Fibroblast of pulmonary artery (primary cell): Measurements from ENCODE around the gene CNTD1.
"Not testable (repeated sequence)": the region's sequence is repeated elsewhere in the genome, so short reads cannot be mapped to it uniquely, and the experiment has no call there.

Experiments
- DNase-seq: peaks from one replicate; pipeline ENCODE4 v3.0.0-alpha.2; 2010; ENCODE audit warnings: low read depth
- H3K4me3 ChIP-seq: replicated peaks from 2 replicates; pipeline ENCODE4 v1.5.1; 2011; ENCODE audit warnings: low read depth, mild to moderate bottlenecking, control low read depth, low read length, moderate library complexity
- CTCF ChIP-seq: IDR thresholded peaks from 2 replicates; pipeline ENCODE4 v1.5.1; 2011; ENCODE audit warnings: mild to moderate bottlenecking, control low read depth, low read length, inconsistent platforms; ENCODE audit errors: missing control alignments

The CNTD1 gene

DNA sequence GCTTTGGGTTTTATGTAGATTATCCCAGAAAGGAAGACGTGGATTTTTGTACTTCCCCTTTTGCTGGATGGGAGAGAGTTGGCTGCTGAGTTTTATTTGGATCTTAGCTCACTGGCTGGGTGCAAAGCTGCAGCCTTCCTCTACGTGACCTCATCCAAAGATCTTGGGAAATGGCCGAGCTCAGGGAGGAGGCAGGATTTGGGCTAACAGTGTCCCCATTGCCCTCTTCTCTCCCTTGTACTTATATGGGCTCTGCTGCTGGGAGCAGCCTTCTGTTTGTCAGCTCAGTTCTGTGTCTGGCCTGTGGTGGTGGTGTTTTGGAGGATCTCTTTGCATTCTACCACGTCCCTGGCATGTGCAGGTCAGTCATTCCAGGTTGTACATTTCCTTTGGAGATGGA is 54.3 kb downstream of the CNTD1 start:
- H3K4me3 ChIP-seq, result no peak overlapping the region
- no peak for DNase-seq
- TF ChIP-seq CTCF, result no peak

- TF ChIP-seq CTCF, result no peak
- H3K4me3 ChIP-seq, result no peak overlapping the region
- no peak for DNase-seq
Observed at GRCh38 chr17:42853597-42853967, 54.9 kb downstream of the CNTD1 start.

DNA sequence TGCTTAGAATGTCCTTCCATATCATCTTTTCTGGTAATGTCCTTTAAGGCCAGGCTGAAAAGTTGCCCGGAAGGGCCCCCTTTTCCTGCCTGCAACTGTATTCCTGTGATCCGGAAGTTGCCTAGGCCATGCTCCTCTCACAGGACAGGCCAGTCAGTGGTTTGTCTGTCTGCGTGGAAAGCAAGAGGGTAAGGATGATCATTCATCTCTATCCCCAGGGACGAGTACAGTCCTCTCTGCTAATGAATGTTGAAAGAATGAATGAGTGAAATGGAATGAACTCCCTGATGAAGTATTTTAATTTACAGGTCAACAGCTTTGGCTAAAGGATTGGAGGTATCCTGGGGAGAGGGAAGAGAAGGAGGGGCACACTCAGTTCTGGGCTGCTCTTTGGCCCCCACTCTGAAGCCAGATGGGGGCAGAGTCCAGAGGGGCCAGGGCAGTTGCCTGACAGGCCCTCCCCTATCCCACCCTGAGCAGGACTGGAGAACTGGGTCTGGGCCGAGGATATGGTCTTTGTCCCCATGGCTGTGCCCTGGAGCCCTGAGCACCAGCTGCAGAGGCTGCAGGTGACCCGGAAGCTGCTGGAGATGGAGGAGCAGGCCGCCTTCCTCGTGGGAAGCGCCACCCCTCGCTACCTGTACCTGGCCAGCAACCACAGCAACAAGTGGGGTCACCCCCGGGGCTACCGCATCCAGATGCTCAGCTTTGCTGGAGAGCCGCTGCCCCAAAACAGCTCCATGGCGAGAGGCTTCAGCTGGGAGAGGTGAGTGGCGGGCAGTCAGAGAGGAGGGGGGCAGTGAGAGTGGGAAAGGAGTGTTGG is 55.5 kb downstream of the CNTD1 start:
- no peak overlapping the region for H3K4me3 ChIP-seq
- TF ChIP-seq CTCF, result no peak
- no peak for DNase-seq

DNA sequence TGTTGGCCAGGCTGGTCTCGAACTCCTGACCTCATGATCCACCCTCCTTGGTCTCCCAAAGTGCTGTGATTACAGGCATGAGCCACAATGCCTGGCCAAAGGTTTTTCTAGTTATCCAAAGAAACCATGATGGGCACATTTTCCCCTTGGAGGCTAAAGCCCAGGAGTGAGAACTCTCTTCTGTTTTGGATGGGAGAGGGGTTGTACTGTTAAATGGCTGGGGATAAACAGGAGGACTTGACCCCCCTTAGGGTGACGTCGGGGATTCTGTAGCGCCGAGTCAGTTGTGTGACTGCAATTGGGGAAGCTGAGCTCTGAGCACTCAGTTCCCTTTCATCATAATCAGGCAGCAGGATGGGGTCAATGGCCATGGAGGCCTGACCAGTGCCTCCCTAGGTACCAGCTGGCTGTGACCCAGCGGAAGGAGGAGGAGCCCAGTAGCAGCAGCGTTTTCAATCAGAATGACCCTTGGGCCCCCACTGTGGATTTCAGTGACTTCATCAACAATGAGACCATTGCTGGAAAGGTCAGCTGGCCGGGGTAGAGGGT is 56.5 kb downstream of the CNTD1 start:
- DNase-seq, result no peak

GRCh38 chr17:42856093-42856492 is 57.4 kb downstream of the CNTD1 start:
- H3K4me3 ChIP-seq, DNase-seq: not testable (repeated sequence)

More for the DNA sequence above, 56.5 kb downstream of the CNTD1 start:
- no peak for TF ChIP-seq CTCF
- H3K4me3 ChIP-seq, result no peak overlapping the region

- not testable (repeated sequence) for H3K4me3 ChIP-seq, DNase-seq
Observed at GRCh38 chr17:42856516-42856915, 57.9 kb downstream of the CNTD1 start.

DNA sequence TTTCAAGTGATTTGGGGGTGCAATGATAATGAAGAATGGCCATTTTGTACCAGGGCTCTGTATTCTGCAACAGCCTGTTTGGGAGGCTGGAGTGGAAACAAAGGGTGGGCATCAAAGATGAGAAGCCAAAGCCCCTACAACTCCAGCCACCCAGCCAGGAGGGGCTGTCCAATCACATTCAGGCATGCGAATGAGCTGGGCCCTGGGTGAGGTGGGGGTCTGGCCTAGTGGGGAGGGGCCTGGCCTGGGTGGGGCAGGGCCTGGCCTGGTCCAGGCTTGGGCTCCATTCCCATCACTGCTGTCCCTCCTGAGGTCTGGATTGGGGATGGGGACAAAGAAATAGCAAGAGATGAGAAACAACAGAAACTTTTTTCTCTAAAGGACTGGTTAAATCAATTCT is 58.7 kb downstream of the CNTD1 start:
- no peak overlapping the region for H3K4me3 ChIP-seq
- no peak for TF ChIP-seq CTCF
- no peak for DNase-seq
